Adrenal gland (tissue), 12 donors: ENCODE results near the gene GAL3ST1. TPM values are rescaled to one million over a fixed set of nuclear protein-coding genes. Genes with fewer than 3 reads are reported as not detected.

Source experiments
- DNase-seq, 7 donors: peaks; one replicate each; pipeline ENCODE4 v3.0.0-alpha.2; 2019 to 2020
- H3K27ac ChIP-seq, 5 donors: fragments of 200-600 bp; sonication (generic) in 4 of 5; 1 replicate in 3 of 5; 2 replicates in 2 of 5; pipeline versions ENCODE4 v1.5.1 to v1.8.0; 2016 to 2020; ENCODE audit warnings: mild to moderate bottlenecking in 1 of 5
- H3K27me3 ChIP-seq: fragments of 200-600 bp; 2 replicates; pipeline ENCODE4 v1.8.0; 2021
- H3K36me3 ChIP-seq, 2 donors: fragments of 200-600 bp; replicated peaks in 1 of 2; 1 replicate in 1 of 2; 2 replicates in 1 of 2; pipeline versions ENCODE4 v1.5.1 to v1.8.0; 2018 to 2022
- H3K4me1 ChIP-seq, 2 donors: fragments of 200-600 bp; replicated peaks in 1 of 2; 1 replicate in 1 of 2; 2 replicates in 1 of 2; pipeline versions ENCODE4 v1.5.1 to v1.8.0; 2018 to 2021
- H3K4me3 ChIP-seq, 4 donors: fragments of 200-600 bp; sonication (generic) in 3 of 4; one replicate each; pipeline ENCODE4 v1.5.1; 2016 to 2018
- H3K9me3 ChIP-seq, 3 donors: fragments of 200-600 bp; sonication (generic) in 1 of 3; replicated peaks in 1 of 3; 1 replicate in 2 of 3; 2 replicates in 1 of 3; pipeline versions ENCODE4 v1.5.1 to v1.8.0; 2016 to 2021
- CTCF ChIP-seq, 6 experiments: fragments of 450-650 bp in 4 of 6; fragments of 200-600 bp in 2 of 6; sonication (generic) in 1 of 6; IDR thresholded peaks; 1 replicate in 5 of 6; 2 replicates in 1 of 6; pipeline versions ENCODE4 v1.5.1 to v1.8.0; 2016 to 2021; ENCODE audit warnings: antibody characterized with exemption in 6 of 6, mild to moderate bottlenecking in 2 of 6, moderate library complexity in 1 of 6
- POLR2A ChIP-seq, 2 donors: fragments of 450-650 bp; IDR thresholded peaks; one replicate each; pipeline ENCODE4 v1.6.1; 2017; ENCODE audit warnings: antibody characterized with exemption in 2 of 2, mild to moderate bottlenecking in 2 of 2, moderate library complexity in 1 of 2
- WGBS, 4 donors: extraction: QIAGEN DNeasy Blood & Tissue Kit in 2 of 4; methylation state at CpG; one replicate each; pipeline versions ENCODE4 v1.1.5 to v1.1.7; 2013 to 2017; 5-methylcytosine and 5-hydroxymethylcytosine counted together
- intact Hi-C, 2 donors: fragments of 100-400 bp; cut with DNase I; formaldehyde crosslinking; loops; one replicate each; pipeline versions ENCODE4 v1.14.1 to v1.15.0; 2022 to 2023
- polyA plus RNA-seq, 3 donors: library from polyadenylated mRNA; stranded (reverse); fragments of 200-250 nt in 2 of 3; fragments of 350-450 nt in 1 of 3; fragmentation: Illumina TruSeq in 1 of 3; extraction: RNeasy Lipid Tissue Mini Kit (QIAGEN cat#74804) in 1 of 3; gene quantifications; one replicate each; pipeline ENCODE4 v1.2.3, GENCODE V29; 2013 to 2014
- total RNA-seq, 9 donors: library from RNA; depleted of rRNA in 4 of 9; stranded (reverse); fragments of >200 nt in 4 of 9; fragments of 120-200 nt in 1 of 9; fragmentation: NEBNext Ultra II Directional in 1 of 9; extraction: Animal tissue kit (Norgen Biotek cat#: 25700) in 1 of 9; gene quantifications; one replicate each; pipeline versions ENCODE4 v1.1.0 to v1.2.4, GENCODE V29; 2013 to 2023
- donor health status: healthy with polysubstance abuse.
- donor health status: Bipolar disorder and iron deficiency.
- donor health status: DM: yes; HTN: yes; CAD: no.
- donor health status: DM: no; HTN: no; CAD: no.
- donor health status: DM: no; HTN: no; CAD: no.
- donor health status: DM: yes; HTN: yes; CAD: no.

The GAL3ST1 gene
- total and polyA plus RNA-seq, 12 donors, result 0.31 to 0.72 (median 0.45) TPM; not detected in 8

DNA sequence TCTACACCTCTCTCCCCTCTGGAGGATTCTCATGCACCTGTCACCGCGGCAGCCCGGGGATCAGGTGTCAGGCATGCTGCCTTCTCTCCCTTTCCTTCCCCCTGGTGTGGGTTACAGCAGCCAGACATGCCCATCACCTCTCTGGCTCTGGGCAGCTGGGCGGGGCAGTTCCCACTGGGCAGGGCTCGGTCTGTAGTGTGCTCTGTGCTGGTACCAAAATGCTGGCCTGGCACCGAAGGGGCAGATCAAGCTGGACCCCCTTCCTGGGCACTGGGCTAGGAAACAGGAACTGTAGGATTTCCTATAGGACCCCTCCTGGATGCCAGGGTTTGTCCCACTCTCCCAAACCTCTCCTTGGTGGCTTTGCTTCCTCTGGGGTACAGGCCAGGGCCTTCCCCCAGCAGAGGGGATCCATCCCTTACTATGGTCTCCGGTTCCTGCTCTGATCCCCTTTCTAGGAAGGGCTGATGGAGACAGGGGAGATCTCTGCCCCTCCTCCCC is 821 bp downstream of the GAL3ST1 start:
- DNase-seq, result no peak
- TF ChIP-seq POLR2A (IDR thresholded peaks at IDR 0.05) (no peak), CTCF (IDR thresholded peaks at IDR 0.05) (no peak)
- H3K4me3 ChIP-seq, result no peak overlapping the region
- peaks cover 0 to 4% of the 10 kb centered on the region in 2 donors for H3K4me1 ChIP-seq
- no peaks in the 10 kb centered on the region for H3K9me3 ChIP-seq
- WGBS, 4 donors, result 45 to 60% (median 49%) methylated on average over 3 to 7 of the region's 7 CpGs
- H3K27me3 ChIP-seq, result no peaks in the 10 kb centered on the region
- peaks cover 0 to 29% of the 10 kb centered on the region in 2 donors for H3K36me3 ChIP-seq
- no peak overlapping the region for H3K27ac ChIP-seq
- intact Hi-C loops, result no loop called here

- no peaks in the 10 kb centered on the region for H3K9me3 ChIP-seq
- peaks cover 0 to 23% of the 10 kb centered on the region in 2 donors for H3K36me3 ChIP-seq
- H3K4me1 ChIP-seq, result peaks cover 0 to 4% of the 10 kb centered on the region in 2 donors
- TF ChIP-seq CTCF (IDR thresholded peaks at IDR 0.05), result no peak
- no peak for TF ChIP-seq POLR2A (IDR thresholded peaks at IDR 0.05)
- H3K27me3 ChIP-seq, result no peaks in the 10 kb centered on the region
- H3K27ac ChIP-seq, result no peak overlapping the region
- 37 to 53% (median 39%) methylated on average over 9 to 12 of the region's 12 CpGs for WGBS, 4 donors
- no peak overlapping the region for H3K4me3 ChIP-seq
- intact Hi-C loops, result no loop called here
- no peak for DNase-seq
Measured at GRCh38 chr22:30572840-30573593, 1.4 kb downstream of the GAL3ST1 start.

- TF ChIP-seq CTCF (IDR thresholded peaks at IDR 0.05), result no peak
- TF ChIP-seq POLR2A (IDR thresholded peaks at IDR 0.05), result no peak
- Histone ChIP-seq H3K36me3 (peaks cover 0 to 15% of the 10 kb centered on the region in 2 donors), H3K4me1 (peaks cover 0 to 4% of the 10 kb centered on the region in 2 donors), H3K4me3 (no peak overlapping the region), H3K27ac (no peak overlapping the region), H3K9me3 (no peaks in the 10 kb centered on the region), H3K27me3 (no peaks in the 10 kb centered on the region)
- WGBS, 4 donors, result 76 to 87% (median 79%) methylated on average over 6 of the region's 6 CpGs
- intact Hi-C loops, result no loop called here
- no peak for DNase-seq
Measured at GRCh38 chr22:30572210-30572609, 2.3 kb downstream of the GAL3ST1 start.

GRCh38 chr22:30569674-30570202 is 4.7 kb downstream of the GAL3ST1 start:
- H3K4me3 ChIP-seq, result no peak overlapping the region
- 86 to 91% (median 87%) methylated on average over 9 to 10 of the region's 10 CpGs for WGBS, 4 donors
- TF ChIP-seq CTCF (IDR thresholded peaks at IDR 0.05) (no peak), POLR2A (IDR thresholded peaks at IDR 0.05) (no peak)

More at GRCh38 chr22:30569674-30570202, 4.7 kb downstream of the GAL3ST1 start:
- DNase-seq, result no peak
- H3K27ac ChIP-seq, result no peak overlapping the region
- peaks cover 0 to under 1% of the 10 kb centered on the region in 2 donors for H3K4me1 ChIP-seq
- H3K36me3 ChIP-seq, result no peaks in the 10 kb centered on the region
- H3K9me3 ChIP-seq, result no peaks in the 10 kb centered on the region
- H3K27me3 ChIP-seq, result no peaks in the 10 kb centered on the region
- intact Hi-C loops, result no loop called here
